HG02642 (cell line): ENCODE results near the gene OCRL.

ENCODE experiments used
- ATAC-seq: cut with Tn5 transposase; IDR thresholded peaks from one replicate; pipeline ENCODE4 v1.9.1; 2021; ENCODE audit warnings: mild to moderate bottlenecking; ENCODE audit not compliant: unreplicated experiment, poor library complexity

The OCRL gene

DNA sequence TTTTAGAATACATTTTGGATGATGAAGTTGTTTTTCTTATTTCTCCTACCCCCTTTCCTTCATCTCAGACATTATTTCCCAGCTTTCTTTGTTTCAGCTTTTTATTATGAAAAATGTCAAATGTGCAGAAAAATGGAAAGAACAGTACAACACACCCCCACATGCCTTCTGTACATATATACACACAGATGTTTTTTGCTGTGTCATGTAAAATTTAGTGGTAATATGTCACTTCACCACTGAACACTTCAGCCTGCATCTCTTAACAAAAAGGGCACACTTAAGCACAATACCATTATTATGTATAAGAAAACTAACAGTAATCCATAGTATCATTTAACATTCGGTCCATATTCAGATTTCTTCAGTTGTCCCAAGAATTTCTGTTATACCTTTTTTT is 37.8 kb downstream of the OCRL start:
- ATAC-seq = no peak

- ATAC-seq = no peak
Observed at GRCh38 chrX:129581904-129582303, 41.8 kb downstream of the OCRL start.

DNA sequence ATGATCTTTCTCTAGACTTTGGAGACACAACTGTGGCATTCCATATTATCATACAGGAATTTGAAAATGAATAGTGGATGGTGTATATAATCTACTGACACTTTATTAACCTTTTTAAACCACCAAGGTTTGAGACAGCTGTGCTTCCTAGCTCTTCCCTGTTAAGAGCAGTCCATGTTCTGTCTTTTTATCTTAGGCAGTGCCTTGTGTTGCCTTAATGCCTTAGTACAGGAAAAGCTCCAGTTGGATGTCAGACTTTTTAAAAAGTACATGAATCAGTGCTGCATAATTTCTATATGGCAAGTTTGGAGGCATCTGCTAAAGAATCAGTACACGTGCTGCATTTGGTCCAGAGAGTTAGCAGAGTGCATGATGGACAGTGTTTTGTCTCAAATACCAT is 45.1 kb downstream of the OCRL start:
- no peak for ATAC-seq

DNA sequence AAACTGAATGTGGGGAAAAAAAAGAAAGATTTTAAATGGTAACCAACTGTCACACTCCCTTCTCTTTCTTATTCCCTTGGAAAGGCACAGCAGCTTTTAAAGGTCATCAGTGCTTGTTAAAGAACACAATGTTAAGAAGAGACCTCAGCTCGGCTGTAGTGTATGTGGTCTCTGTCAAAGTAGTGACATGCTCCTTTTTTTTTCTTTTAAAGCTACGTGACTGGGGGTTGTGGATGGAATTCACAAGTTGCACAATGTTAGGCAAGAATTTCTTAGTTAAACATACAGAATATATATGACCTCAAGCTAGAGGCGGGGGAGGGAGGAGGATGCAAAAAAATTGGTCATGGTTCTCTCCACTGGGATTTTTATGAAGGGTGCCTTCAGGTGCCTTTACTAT is 45.6 kb downstream of the OCRL start:
- ATAC-seq = no peak

GRCh38 chrX:129586446-129586845 is 46.4 kb downstream of the OCRL start:
- ATAC-seq = no peak

DNA sequence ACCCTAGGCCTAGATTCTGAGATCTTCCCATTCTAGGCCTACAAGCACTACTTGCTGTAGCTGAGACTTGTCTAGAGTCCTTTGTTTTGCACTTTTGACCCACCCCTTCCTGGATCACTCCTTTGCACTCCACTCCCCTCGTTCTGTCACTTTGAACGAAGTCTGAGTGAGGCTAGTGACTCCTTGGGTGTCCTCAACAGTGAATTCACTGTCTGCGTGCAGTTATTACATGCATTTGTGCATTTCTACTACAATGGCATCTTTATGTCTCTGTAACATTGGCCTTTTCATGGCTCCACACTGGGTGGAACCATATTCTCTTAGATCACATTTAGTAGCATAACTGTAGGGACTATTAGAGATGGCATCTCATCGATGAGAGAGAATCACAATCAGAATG is 50.5 kb downstream of the OCRL start:
- ATAC-seq = no peak

DNA sequence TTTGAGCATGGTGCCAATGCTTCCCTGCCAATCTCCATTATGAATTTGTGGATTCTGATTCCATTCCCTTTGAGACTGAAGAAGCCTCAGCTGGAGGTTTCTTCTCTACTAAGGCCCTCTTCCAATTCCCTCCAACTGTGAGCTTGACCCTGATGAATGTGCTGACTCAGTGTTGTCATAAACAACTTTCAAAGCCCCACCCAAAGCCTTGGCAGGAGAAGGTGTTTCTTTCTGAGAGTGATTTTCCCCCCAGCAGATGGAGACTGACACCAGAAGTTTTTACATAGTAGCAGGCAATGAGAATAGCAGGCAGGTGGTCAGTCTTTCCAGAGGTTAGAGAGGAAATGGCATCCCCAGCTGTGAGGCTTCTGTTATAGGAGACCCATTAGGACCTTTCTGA is 53.1 kb downstream of the OCRL start:
- no peak for ATAC-seq

- ATAC-seq = no peak
Observed at GRCh38 chrX:129594781-129595180, 54.7 kb downstream of the OCRL start.

DNA sequence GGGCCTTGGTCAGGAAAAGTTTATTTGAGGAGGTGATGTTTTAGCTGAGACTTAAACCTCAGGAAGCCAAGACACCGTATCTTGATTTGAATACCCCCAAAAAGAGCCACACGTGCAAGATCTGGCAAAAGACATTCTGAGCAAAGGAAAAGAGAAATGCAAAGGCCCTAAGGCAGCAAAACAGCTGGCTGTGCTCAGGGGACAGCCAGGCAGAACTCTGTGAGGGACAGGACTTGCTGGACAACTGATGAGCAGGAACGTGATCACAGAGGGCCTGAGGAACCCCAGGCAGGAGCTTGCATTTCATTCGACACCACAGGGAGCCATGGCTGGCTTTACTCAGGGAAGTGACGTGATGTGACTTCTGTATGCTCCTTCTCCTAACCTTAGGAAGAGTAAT is 56.0 kb downstream of the OCRL start:
- ATAC-seq = no peak

DNA sequence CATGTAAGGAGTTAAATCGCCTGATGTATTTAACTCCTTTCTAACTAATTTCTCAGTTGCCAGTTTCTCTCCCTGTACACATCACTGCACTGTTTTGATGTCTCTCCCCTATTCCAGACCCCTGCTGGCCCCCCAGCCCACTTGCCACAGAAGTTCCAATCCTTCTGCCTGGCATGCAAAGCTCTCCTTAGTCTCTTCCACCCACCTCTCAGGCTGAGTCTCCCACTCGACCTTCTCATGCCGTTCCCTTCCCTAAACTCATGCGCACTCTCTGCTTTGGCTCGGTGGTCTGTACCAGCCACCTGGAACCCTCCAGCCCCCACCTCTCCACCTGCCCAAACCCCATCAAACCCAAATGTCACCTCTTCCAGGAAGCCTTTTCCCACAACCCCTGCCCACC is 57.8 kb downstream of the OCRL start:
- no peak for ATAC-seq

DNA sequence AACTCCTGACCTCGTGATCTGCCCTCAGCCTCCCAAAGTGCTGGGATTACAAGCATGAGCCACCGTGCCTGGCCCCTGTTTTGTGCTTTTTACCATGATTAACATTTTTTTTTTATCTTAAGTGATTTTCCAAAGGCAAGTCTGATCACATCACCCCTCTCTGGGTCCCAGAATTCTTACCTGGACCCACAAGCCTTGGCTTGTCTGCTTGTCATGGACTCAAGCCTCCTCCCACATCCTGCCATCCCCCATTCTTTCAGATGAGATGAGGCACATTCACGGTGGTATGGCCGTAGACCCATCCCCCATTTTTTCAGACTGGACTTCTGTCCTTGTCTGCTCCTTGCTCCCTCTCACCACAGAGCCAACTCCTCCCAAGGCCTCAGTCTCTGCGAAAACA is 59.4 kb downstream of the OCRL start:
- ATAC-seq = no peak

DNA sequence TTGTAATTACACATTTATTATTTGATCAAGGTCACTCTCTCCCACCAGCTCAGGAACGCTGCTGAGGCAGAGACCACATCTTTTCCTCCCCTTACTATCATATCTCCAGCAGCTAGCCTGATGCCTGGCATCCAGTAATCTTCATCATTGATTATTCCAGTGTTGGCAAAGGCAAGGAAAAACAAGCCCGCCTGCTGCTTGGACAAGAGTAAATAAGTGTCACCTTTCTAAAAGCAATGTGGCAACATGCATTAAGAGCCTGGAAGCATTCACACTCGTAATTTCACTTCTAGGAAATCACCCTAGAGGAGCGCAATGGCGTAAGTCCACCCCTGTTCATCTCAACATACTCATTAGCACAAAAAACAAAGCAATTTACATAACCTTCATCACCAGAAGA is 59.9 kb downstream of the OCRL start:
- no peak for ATAC-seq

- no peak for ATAC-seq
Observed at GRCh38 chrX:129600981-129601424, 60.9 kb downstream of the OCRL start.

- ATAC-seq = no peak
Observed at GRCh38 chrX:129606918-129607317, 66.9 kb downstream of the OCRL start.

- ATAC-seq = no peak
Observed at GRCh38 chrX:129608496-129608895, 68.4 kb downstream of the OCRL start.

- no peak for ATAC-seq
Observed at GRCh38 chrX:129609395-129609794, 69.3 kb downstream of the OCRL start.

DNA sequence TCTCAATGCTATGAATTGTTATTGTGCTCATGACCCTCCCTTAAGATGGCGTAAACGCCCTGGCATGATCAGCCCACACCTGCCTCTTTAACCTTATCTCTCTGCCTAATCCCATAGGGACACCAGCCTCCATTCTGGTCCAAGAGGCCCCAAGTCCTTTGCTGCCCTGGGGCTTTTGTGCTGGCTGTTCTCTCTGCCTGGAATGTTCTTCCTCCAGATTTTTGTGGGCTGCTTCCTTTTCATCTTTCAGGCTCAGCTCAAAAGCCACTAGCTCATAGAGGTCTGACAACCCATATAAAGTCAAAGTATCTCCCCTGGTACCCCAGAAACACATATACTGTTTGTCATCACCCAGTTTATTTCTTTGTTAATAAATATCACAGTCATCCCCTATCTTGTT is 72.3 kb downstream of the OCRL start:
- ATAC-seq = no peak

GRCh38 chrX:129613596-129613995 is 73.5 kb downstream of the OCRL start:
- ATAC-seq = no peak

DNA sequence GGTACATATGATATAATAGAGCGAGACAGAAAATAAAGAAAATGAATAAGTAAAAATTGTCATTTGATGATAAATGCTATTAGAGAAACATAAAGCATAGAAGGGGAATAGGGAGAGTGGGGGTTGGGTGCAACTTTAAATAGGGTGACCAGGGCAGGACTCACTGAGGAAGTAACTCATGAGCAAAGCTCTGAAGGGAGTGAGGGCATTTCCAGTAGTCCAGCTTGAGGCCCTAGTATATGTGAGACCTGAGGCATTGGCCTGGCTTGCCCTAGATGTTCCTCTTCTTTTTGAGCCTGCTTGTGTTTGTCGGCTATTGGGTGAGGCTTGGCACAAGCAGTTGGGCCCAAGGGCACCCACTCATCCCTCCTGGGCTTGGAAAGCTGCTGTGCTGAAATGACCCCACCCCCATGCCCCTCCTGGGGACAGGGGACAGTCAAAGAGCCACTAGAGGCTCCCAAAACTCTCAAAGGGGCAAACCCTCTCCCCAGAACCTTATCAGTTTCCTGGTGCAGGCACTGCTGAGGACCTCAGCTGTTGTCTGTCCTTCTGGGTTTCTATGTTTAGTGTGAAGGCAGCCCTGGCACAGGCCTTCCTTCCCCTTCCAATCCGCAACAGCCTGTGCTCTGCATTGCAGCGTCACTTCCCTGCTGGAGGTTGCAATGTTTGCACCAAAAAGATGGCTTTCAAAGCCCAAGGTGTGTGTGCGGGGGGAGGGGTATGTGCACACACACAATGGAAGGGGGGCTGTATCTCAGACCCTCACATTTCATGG is 74.6 kb downstream of the OCRL start:
- ATAC-seq = no peak

GRCh38 chrX:129617420-129617819 is 77.4 kb downstream of the OCRL start:
- no peak for ATAC-seq

GRCh38 chrX:129618997-129619396 is 78.9 kb downstream of the OCRL start:
- ATAC-seq = no peak

- ATAC-seq = no peak
Observed at GRCh38 chrX:129622757-129623301, 82.8 kb downstream of the OCRL start.
